Common myeloid progenitor, CD34-positive (primary cell): ENCODE data around the gene VWA3B.

Experiments used
- CTCF ChIA-PET: fragments of 350-600 bp; sonication (Branson Sonifier 250); formaldehyde crosslinking; loops from one replicate; lab custom pipeline; 2021; ENCODE audit warnings: antibody characterized with exemption; lab: Charles Lee
- POLR2A ChIA-PET: fragments of 350-600 bp; sonication (Branson Sonifier 250); formaldehyde crosslinking; loops from one replicate; lab custom pipeline; 2021; ENCODE audit warnings: antibody characterized with exemption; lab: Charles Lee
- DNase-seq, 3 donors: peaks; one replicate each; pipeline versions ENCODE4 v3.0.0 to v3.0.0-alpha.2; 2013
- H3K27ac ChIP-seq, 2 experiments: 1 replicate in 1 of 2; 2 replicates in 1 of 2; pipeline ENCODE4 v1.7.0; 2013; ENCODE audit warnings: inconsistent platforms in 2 of 2, low read length in 2 of 2, mild to moderate bottlenecking in 2 of 2, low read depth in 1 of 2, moderate library complexity in 1 of 2; ENCODE audit not compliant: severe bottlenecking in 2 of 2, insufficient read depth in 1 of 2, poor library complexity in 1 of 2
- H3K27me3 ChIP-seq, 5 experiments: replicated peaks in 2 of 5; 1 replicate in 3 of 5; 2 replicates in 2 of 5; pipeline versions ENCODE4 v1.6.1 to v1.7.0; 2013; ENCODE audit warnings: low read length in 4 of 5, mild to moderate bottlenecking in 2 of 5, moderate library complexity in 2 of 5, inconsistent platforms in 1 of 5; ENCODE audit not compliant: insufficient read depth in 5 of 5, control insufficient read depth in 4 of 5
- H3K36me3 ChIP-seq, 4 experiments: 1 replicate in 2 of 4; 2 replicates in 2 of 4; pipeline versions ENCODE4 v1.6.1 to v1.7.0; 2013; ENCODE audit warnings: low read length in 3 of 4, control low read depth in 1 of 4, mild to moderate bottlenecking in 1 of 4; ENCODE audit not compliant: control insufficient read depth in 4 of 4, insufficient read depth in 4 of 4
- H3K4me1 ChIP-seq, 4 experiments: 1 replicate in 3 of 4; 2 replicates in 1 of 4; pipeline versions ENCODE4 v1.6.1 to v1.7.1; 2013; ENCODE audit warnings: low read length in 3 of 4, mild to moderate bottlenecking in 3 of 4, control low read depth in 1 of 4, inconsistent platforms in 1 of 4, moderate library complexity in 1 of 4; ENCODE audit not compliant: control insufficient read depth in 4 of 4, insufficient read depth in 4 of 4; ENCODE audit errors: control extremely low read depth in 1 of 4
- H3K4me3 ChIP-seq, 7 experiments: 1 replicate in 4 of 7; 2 replicates in 3 of 7; pipeline versions ENCODE4 v1.5.1 to v1.7.0; 2013; ENCODE audit warnings: mild to moderate bottlenecking in 7 of 7, low read length in 6 of 7, moderate library complexity in 6 of 7, inconsistent platforms in 2 of 7, low read depth in 2 of 7, control low read depth in 1 of 7; ENCODE audit not compliant: insufficient read depth in 4 of 7, control insufficient read depth in 1 of 7; ENCODE audit errors: extremely low read depth in 1 of 7
- H3K9me3 ChIP-seq, 5 experiments: 1 replicate in 4 of 5; 2 replicates in 1 of 5; pipeline versions ENCODE4 v1.6.1 to v1.7.1; 2013; ENCODE audit warnings: low read length in 4 of 5, mild to moderate bottlenecking in 2 of 5, inconsistent platforms in 1 of 5, low read depth in 1 of 5, moderate library complexity in 1 of 5; ENCODE audit not compliant: control insufficient read depth in 4 of 5, insufficient read depth in 2 of 5; ENCODE audit errors: control extremely low read depth in 1 of 5
- WGBS: methylation state at CpG from one replicate; pipeline ENCODE4 v1.1.5; 2013; ENCODE audit not compliant: insufficient coverage; 5-methylcytosine and 5-hydroxymethylcytosine counted together

VWA3B gene

GRCh38 chr2:98241592-98241991 lies 154.6 kb downstream of the VWA3B start:
- H3K4me3 ChIP-seq: no peak overlapping the region
- H3K27me3 ChIP-seq: no peaks in the 10 kb centered on the region
- ChIA-PET CTCF (no interaction called here), POLR2A (no interaction called here)
- H3K4me1 ChIP-seq: no peaks in the 10 kb centered on the region
- no peaks in the 10 kb centered on the region for H3K36me3 ChIP-seq
- 92% methylated on average over 2 of the region's 2 CpGs for WGBS
- H3K27ac ChIP-seq: no peak overlapping the region
- no peaks in the 10 kb centered on the region for H3K9me3 ChIP-seq
- no peak for DNase-seq

DNA sequence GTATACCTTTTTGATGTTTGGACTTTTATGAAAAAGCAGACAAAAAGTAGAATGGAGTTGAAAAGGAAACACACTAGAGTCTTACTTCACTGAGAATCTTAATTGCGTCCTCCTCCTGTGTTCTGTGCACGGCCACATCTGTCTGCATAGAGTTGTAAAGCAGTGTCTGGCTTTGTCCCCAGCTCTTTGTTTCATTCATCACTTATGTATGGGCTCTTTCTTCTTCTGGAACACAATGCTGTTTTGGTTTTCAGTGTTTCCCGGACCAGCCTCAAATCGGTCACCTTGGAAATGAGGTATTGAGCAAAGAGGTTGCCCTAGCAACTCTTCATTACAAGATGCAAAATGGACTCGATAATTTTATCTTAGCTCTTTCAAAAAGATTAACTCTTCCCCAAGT lies 155.0 kb downstream of the VWA3B start:
- ChIA-PET POLR2A (no interaction called here), CTCF (no interaction called here)
- no peak overlapping the region for H3K4me3 ChIP-seq
- H3K27ac ChIP-seq: no peak overlapping the region
- H3K36me3 ChIP-seq: no peaks in the 10 kb centered on the region
- no peaks in the 10 kb centered on the region for H3K4me1 ChIP-seq
- no peaks in the 10 kb centered on the region for H3K9me3 ChIP-seq
- no peak for DNase-seq
- no peaks in the 10 kb centered on the region for H3K27me3 ChIP-seq
- WGBS: no CpG with 5 or more reads among the region's 5 CpGs

DNA sequence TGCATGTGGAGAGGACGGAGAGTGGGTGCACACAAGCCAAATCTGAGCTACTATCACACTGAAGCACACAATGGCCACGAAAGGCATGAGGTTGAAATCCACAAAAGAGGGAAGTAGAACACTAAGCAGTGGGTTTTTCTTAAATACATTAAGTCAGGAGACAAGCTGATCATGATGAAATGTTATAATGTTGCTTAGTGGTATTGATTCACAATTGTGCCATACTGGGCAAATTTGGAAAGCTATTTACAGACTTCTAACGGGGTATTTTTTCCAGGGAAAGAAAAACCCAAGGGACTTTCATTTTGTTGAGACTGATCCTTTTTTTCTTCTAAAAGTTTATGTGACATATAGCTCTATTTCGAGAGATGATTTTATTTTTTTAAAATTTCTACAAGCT lies 158.5 kb downstream of the VWA3B start:
- Histone ChIP-seq H3K4me3 (no peak overlapping the region), H3K27ac (no peak overlapping the region), H3K27me3 (no peaks in the 10 kb centered on the region), H3K36me3 (no peaks in the 10 kb centered on the region), H3K4me1 (no peaks in the 10 kb centered on the region), H3K9me3 (peaks cover 2 to 9% (median 3%) of the 10 kb centered on the region in 5 experiments)
- ChIA-PET CTCF (interaction anchor here (1.1 kb wide), 1 partner anchor 24 kb away, joined by 4 read pairs; no protein-coding TSS in a partner anchor), POLR2A (no interaction called here)
- DNase-seq: peak in 2 of 3 donors; percentile 5 to 6
- WGBS: 68% methylated on average over 3 of the region's 4 CpGs

- Histone ChIP-seq H3K36me3 (no peaks in the 10 kb centered on the region), H3K4me1 (no peaks in the 10 kb centered on the region), H3K27ac (no peak overlapping the region), H3K27me3 (no peaks in the 10 kb centered on the region), H3K4me3 (no peak overlapping the region), H3K9me3 (peaks cover 2 to 9% (median 3%) of the 10 kb centered on the region in 5 experiments)
- ChIA-PET POLR2A (no interaction called here), CTCF (no interaction called here)
- no peak for DNase-seq
These were observed 160.4 kb downstream of the VWA3B start for GRCh38 chr2:98247383-98247782.

GRCh38 chr2:98252038-98252773 lies 165.2 kb downstream of the VWA3B start:
- CTCF ChIA-PET: no interaction called here
- peak in 2 of 3 donors; percentile 42 to 56 for DNase-seq
- Histone ChIP-seq H3K27me3 (no peaks in the 10 kb centered on the region), H3K4me3 (no peak overlapping the region), H3K9me3 (peaks cover 2 to 8% (median 3%) of the 10 kb centered on the region in 5 experiments), H3K36me3 (no peaks in the 10 kb centered on the region), H3K4me1 (no peaks in the 10 kb centered on the region), H3K27ac (no peak overlapping the region)
- WGBS: 88% methylated on average over 12 of the region's 14 CpGs
- POLR2A ChIA-PET: no interaction called here

DNA sequence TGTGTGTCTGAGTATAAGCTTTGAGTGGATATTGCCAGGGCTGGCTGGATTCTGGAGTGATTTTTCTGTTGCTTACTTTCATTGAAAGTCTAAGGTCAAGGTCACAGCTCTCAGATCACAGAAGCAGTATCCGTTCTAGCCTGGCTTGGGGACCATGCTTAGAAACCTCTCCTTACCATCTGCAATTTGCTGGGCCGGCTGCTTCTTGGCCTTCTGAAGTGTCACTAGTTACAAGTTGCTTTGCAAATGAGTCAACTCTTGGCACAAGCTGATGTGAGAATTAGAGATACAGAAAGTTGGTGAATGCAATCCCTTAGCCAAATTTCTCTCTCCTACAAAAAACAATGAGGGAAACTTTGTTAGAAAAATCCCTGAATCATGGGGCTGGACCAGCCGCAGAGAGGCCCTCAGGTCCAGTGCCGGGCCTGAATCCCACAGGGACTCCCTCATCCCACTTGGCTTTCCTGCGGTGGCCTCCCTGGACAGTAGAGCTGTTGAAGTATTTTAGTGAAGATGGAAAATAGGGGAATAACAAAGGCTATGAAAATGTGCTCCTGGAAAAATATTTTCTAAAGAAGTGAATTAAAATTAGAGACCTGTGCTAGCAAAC lies 166.6 kb downstream of the VWA3B start:
- no peak overlapping the region for H3K27ac ChIP-seq
- POLR2A ChIA-PET: no interaction called here
- H3K4me1 ChIP-seq: no peaks in the 10 kb centered on the region
- no peak overlapping the region for H3K4me3 ChIP-seq
- WGBS: 96% methylated on average over 4 of the region's 5 CpGs
- no peaks in the 10 kb centered on the region for H3K27me3 ChIP-seq
- no peaks in the 10 kb centered on the region for H3K9me3 ChIP-seq
- H3K36me3 ChIP-seq: no peaks in the 10 kb centered on the region
- CTCF ChIA-PET: no interaction called here
- DNase-seq: no peak

- WGBS: 94% methylated on average over 8 of the region's 9 CpGs
- POLR2A ChIA-PET: no interaction called here
These were observed 167.6 kb downstream of the VWA3B start for GRCh38 chr2:98254504-98255059.

More at GRCh38 chr2:98254504-98255059, 167.6 kb downstream of the VWA3B start:
- no peaks in the 10 kb centered on the region for H3K9me3 ChIP-seq
- no peaks in the 10 kb centered on the region for H3K36me3 ChIP-seq
- CTCF ChIA-PET: interaction anchor here (0.9 kb wide), 1 partner anchor 16 kb away, joined by 3 read pairs; no protein-coding TSS in a partner anchor
- H3K27me3 ChIP-seq: no peaks in the 10 kb centered on the region
- H3K27ac ChIP-seq: no peak overlapping the region
- H3K4me3 ChIP-seq: no peak overlapping the region
- no peaks in the 10 kb centered on the region for H3K4me1 ChIP-seq
- DNase-seq: no peak
